GM19035 (cell line): ENCODE measurements around the gene CACNA1B.
"Not testable (repeated sequence)": the region's sequence is repeated elsewhere in the genome, so short reads cannot be mapped to it uniquely, and the experiment has no call there.

ENCODE experiments used
- ATAC-seq: cut with Tn5 transposase; IDR thresholded peaks from one replicate; pipeline ENCODE4 v1.9.1; 2021; ENCODE audit not compliant: unreplicated experiment

The CACNA1B gene

GRCh38 chr9:138122676-138123075, 245.1 kb downstream of the CACNA1B start:
- no peak for ATAC-seq

GRCh38 chr9:138123086-138123485, 245.5 kb downstream of the CACNA1B start:
- no peak for ATAC-seq

GRCh38 chr9:138126090-138126857, 248.7 kb downstream of the CACNA1B start:
- peak; percentile 93 for ATAC-seq

- not testable (repeated sequence) for ATAC-seq
Measured at GRCh38 chr9:138126858-138127584, 249.4 kb downstream of the CACNA1B start.

- not testable (repeated sequence) for ATAC-seq
Measured at GRCh38 chr9:138128027-138128426, 250.4 kb downstream of the CACNA1B start.

- not testable (repeated sequence) for ATAC-seq
Measured at GRCh38 chr9:138129318-138129717, 251.7 kb downstream of the CACNA1B start.

GRCh38 chr9:138132946-138133705, 255.5 kb downstream of the CACNA1B start:
- ATAC-seq: not testable (repeated sequence)

GRCh38 chr9:138134581-138134980, 257.0 kb downstream of the CACNA1B start:
- not testable (repeated sequence) for ATAC-seq

GRCh38 chr9:138139096-138139495, 261.5 kb downstream of the CACNA1B start:
- ATAC-seq: not testable (repeated sequence)

GRCh38 chr9:138140980-138141379, 263.4 kb downstream of the CACNA1B start:
- not testable (repeated sequence) for ATAC-seq

GRCh38 chr9:138142528-138143244, 265.1 kb downstream of the CACNA1B start:
- ATAC-seq: not testable (repeated sequence)

GRCh38 chr9:138143491-138143890, 265.9 kb downstream of the CACNA1B start:
- ATAC-seq: not testable (repeated sequence)

GRCh38 chr9:138147556-138147955, 270.0 kb downstream of the CACNA1B start:
- not testable (repeated sequence) for ATAC-seq

- ATAC-seq: not testable (repeated sequence)
Measured at GRCh38 chr9:138149672-138150656, 272.4 kb downstream of the CACNA1B start.

- ATAC-seq: not testable (repeated sequence)
Measured at GRCh38 chr9:138155788-138156187, 278.2 kb downstream of the CACNA1B start.

- ATAC-seq: not testable (repeated sequence)
Measured at GRCh38 chr9:138166793-138167192, 289.2 kb downstream of the CACNA1B start.
